ENCODE results near the gene PKN3. TPM values are rescaled to one million over a fixed set of nuclear protein-coding genes. Genes with fewer than 3 reads are reported as not detected.

PKN3 gene
- total and polyA plus RNA-seq, 9 of the 15 experiments (the other 6 are each of a cell fraction or from before 2014, with no cell fraction given), result 0.82 to 49.2 (median 19.7) TPM

DNA sequence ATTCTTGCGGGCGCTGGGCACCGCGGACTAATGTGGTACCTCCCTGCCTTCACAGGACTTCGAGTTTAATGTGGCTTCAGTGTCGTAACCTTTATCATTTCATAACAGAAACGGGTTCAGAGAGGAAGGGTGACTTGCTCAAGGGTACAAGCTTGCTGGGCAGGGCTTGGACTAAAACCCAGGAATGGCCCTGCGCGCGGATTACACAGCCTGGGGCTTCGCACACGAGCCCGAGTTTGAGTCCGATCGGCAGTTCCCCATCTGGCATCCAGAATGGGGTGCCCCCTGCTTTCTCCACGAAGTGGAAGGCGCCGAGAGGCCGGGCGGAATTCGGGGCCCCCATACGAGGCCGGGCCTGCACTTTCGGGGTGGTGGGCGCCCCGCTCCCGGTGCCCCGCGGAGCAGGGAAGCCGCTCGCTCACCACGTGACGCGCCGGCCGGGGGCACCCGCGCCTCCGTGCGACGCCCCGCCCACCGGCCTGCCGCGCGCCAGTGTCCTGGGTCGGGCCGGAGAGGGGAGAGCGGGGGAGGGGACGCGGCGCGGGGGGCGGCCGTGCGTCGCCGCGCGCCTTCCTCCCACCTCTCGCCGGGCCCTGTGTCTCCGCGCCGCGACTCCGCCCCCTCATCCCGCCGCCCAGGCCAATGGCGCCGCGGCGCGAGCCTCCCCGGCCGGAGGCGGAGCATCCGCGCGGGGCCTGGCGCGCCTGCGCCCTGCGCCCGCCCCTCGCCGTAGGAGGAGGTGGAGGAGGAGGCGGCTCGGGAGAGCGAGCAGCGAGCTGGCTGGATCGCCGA, 13.6 kb upstream of the PKN3 start, which contains the start of gene SET (continued):
- TF ChIP-seq, protein P1, sequence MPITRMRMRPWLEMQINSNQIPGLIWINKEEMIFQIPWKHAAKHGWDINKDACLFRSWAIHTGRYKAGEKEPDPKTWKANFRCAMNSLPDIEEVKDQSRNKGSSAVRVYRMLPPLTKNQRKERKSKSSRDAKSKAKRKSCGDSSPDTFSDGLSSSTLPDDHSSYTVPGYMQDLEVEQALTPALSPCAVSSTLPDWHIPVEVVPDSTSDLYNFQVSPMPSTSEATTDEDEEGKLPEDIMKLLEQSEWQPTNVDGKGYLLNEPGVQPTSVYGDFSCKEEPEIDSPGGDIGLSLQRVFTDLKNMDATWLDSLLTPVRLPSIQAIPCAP (CRISPR knock-in tag; IDR thresholded peaks at IDR 0.05; ENCODE audit: borderline replicate concordance), result 0 out of 2 replicates have a peak, but pooled peaks have one; percentile 66
- TF ChIP-seq ZFP91 (CRISPR knock-in tag; IDR thresholded peaks at IDR 0.05) (no peak), POLR3G (IDR thresholded peaks at IDR 0.05; ENCODE audit: extremely low read depth, insufficient read length, insufficient replicate concordance) (no peak), SIN3B (IDR thresholded peaks at IDR 0.05; ENCODE audit: low read depth) (no peak), HIVEP1 (CRISPR knock-in tag; IDR thresholded peaks at IDR 0.05) (peak; percentile 95), MBD2 (IDR thresholded peaks at IDR 0.05; ENCODE audit: borderline replicate concordance, low read depth) (no peak), IRF2 (CRISPR knock-in tag; IDR thresholded peaks at IDR 0.05) (no peak), ZNF263 (CRISPR knock-in tag; IDR thresholded peaks at IDR 0.05; ENCODE audit: borderline replicate concordance) (peak; percentile 54; the same call in 1 of the 2 replicates), DNMT1 (IDR thresholded peaks at IDR 0.05) (no peak), CCAR2 (IDR thresholded peaks at IDR 0.05; ENCODE audit: low read depth, low read length) (no peak), NCOA1 (IDR thresholded peaks at IDR 0.05; ENCODE audit: low read depth) (no peak), MCM5 (IDR thresholded peaks at IDR 0.05; ENCODE audit: low read depth) (no peak), DMBX1 (CRISPR knock-in tag; IDR thresholded peaks at IDR 0.05; ENCODE audit: borderline replicate concordance) (peak; percentile 93; the same call in 1 of the 2 replicates), CHD1 (IDR thresholded peaks at IDR 0.05; ENCODE audit: low read length) (no peak), ZNF589 (CRISPR knock-in tag; IDR thresholded peaks at IDR 0.05; ENCODE audit: low read depth) (no peak), PHF21A (IDR thresholded peaks at IDR 0.05; ENCODE audit: borderline replicate concordance, low read depth) (no peak), MED1 (CRISPR knock-in tag; IDR thresholded peaks at IDR 0.05; ENCODE audit: borderline replicate concordance) (no peak), SREBF2 (CRISPR knock-in tag; IDR thresholded peaks at IDR 0.05) (peak; percentile 91; the same call in 1 of the 2 replicates), EHMT2 (IDR thresholded peaks at IDR 0.05) (no peak), ZNF239 (CRISPR knock-in tag; IDR thresholded peaks at IDR 0.05) (peak; percentile 77), ZNF75A (CRISPR knock-in tag; IDR thresholded peaks at IDR 0.05) (0 out of 2 replicates have a peak, but pooled peaks have one; percentile 55), ZNF830 (CRISPR knock-in tag; IDR thresholded peaks at IDR 0.05) (0 out of 2 replicates have a peak, but pooled peaks have one; percentile 31)
- TF ChIP-seq, protein P2, sequence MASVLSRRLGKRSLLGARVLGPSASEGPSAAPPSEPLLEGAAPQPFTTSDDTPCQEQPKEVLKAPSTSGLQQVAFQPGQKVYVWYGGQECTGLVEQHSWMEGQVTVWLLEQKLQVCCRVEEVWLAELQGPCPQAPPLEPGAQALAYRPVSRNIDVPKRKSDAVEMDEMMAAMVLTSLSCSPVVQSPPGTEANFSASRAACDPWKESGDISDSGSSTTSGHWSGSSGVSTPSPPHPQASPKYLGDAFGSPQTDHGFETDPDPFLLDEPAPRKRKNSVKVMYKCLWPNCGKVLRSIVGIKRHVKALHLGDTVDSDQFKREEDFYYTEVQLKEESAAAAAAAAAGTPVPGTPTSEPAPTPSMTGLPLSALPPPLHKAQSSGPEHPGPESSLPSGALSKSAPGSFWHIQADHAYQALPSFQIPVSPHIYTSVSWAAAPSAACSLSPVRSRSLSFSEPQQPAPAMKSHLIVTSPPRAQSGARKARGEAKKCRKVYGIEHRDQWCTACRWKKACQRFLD (CRISPR knock-in tag; IDR thresholded peaks at IDR 0.05), result 0 out of 2 replicates have a peak, but pooled peaks have one; percentile 74
- TF ChIP-seq, protein P3, sequence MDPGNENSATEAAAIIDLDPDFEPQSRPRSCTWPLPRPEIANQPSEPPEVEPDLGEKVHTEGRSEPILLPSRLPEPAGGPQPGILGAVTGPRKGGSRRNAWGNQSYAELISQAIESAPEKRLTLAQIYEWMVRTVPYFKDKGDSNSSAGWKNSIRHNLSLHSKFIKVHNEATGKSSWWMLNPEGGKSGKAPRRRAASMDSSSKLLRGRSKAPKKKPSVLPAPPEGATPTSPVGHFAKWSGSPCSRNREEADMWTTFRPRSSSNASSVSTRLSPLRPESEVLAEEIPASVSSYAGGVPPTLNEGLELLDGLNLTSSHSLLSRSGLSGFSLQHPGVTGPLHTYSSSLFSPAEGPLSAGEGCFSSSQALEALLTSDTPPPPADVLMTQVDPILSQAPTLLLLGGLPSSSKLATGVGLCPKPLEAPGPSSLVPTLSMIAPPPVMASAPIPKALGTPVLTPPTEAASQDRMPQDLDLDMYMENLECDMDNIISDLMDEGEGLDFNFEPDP (CRISPR knock-in tag; IDR thresholded peaks at IDR 0.05), result no peak

All from K562 (cell line).